Psoas muscle (tissue), 8 donors: ENCODE data around the gene TBR1. TPM values are rescaled to one million over a fixed set of nuclear protein-coding genes. Genes with fewer than 3 reads are reported as not detected.
A peak's percentile ranks its signal among the peaks of the same experiment; 100 is the strongest.

ENCODE experiments used
- ATAC-seq, 4 donors: fragments of 200-7000 bp; cut with Tn5 transposase; one replicate each; pipeline ENCODE4 v1.9.1; 2020; ENCODE audit warnings: moderate library complexity in 3 of 4, mild to moderate bottlenecking in 2 of 4
- DNase-seq, 2 donors: peaks; one replicate each; pipeline ENCODE4 v3.0.0-alpha.2; 2020
- H3K27ac ChIP-seq: fragments of 200-600 bp; one replicate; pipeline ENCODE4 v1.8.0; 2022
- H3K27me3 ChIP-seq, 3 donors: fragments of 200-600 bp in 1 of 3; one replicate each; pipeline versions ENCODE4 v1.6.1 to v1.8.0; 2013 to 2022; ENCODE audit warnings: low read length in 2 of 3, mild to moderate bottlenecking in 2 of 3, moderate library complexity in 1 of 3; ENCODE audit not compliant: insufficient read depth in 3 of 3
- H3K36me3 ChIP-seq, 2 donors: fragments of 200-600 bp in 1 of 2; one replicate each; pipeline versions ENCODE4 v1.6.1 to v1.8.0; 2013 to 2022; ENCODE audit warnings: low read depth in 1 of 2, mild to moderate bottlenecking in 1 of 2, moderate library complexity in 1 of 2; ENCODE audit not compliant: insufficient read depth in 1 of 2
- H3K4me1 ChIP-seq: fragments of 200-600 bp; one replicate; pipeline ENCODE4 v1.8.0; 2022
- H3K4me3 ChIP-seq: fragments of 200-600 bp; one replicate; pipeline ENCODE4 v1.8.0; 2022; ENCODE audit warnings: mild to moderate bottlenecking
- H3K9me3 ChIP-seq: fragments of 200-600 bp; one replicate; pipeline ENCODE4 v1.8.0; 2022
- CTCF ChIP-seq: fragments of 200-600 bp; IDR thresholded peaks from one replicate; pipeline ENCODE4 v1.8.0; 2022; ENCODE audit warnings: antibody characterized with exemption
- WGBS, 3 donors: extraction: QIAGEN DNeasy Blood & Tissue Kit; methylation state at CpG; one replicate each; pipeline versions ENCODE4 v1.1.6 to v1.1.7; 2013; 5-methylcytosine and 5-hydroxymethylcytosine counted together
- intact Hi-C, 2 donors: fragments of 100-400 bp; cut with DNase I; formaldehyde crosslinking; loops; one replicate each; pipeline versions ENCODE4 v1.11.0 to v1.14.2; 2022
- polyA plus RNA-seq, 3 donors: library from polyadenylated mRNA; stranded (reverse); fragments of 200-250 nt; gene quantifications; one replicate each; pipeline ENCODE4 v1.2.3, GENCODE V29; 2013
- total RNA-seq, 4 donors: library from RNA; stranded (reverse); fragmentation: NEBNext Ultra II Directional in 2 of 4; extraction: Animal tissue kit (Norgen Biotek cat#: 25700) in 2 of 4; gene quantifications; one replicate each; pipeline versions ENCODE4 v1.2.1 to v1.2.4, GENCODE V29; 2021 to 2023
- donor health status: healthy with polysubstance abuse.
- donor health status: DM: no; HTN: no; CAD: no; lungs with moderate emphysema.
- donor health status: Bipolar disorder and iron deficiency.
- donor health status: healthy.
- donor health status: DM: yes; HTN: yes; CAD: no.
- donor health status: DM: no; HTN: no; CAD: no.
- donor health status: DM: no; HTN: no; CAD: no.
- donor health status: DM: yes; HTN: yes; CAD: no.

Gene TBR1
- total and polyA plus RNA-seq, 7 donors, result 0.01 to 0.12 TPM; not detected in 5

DNA sequence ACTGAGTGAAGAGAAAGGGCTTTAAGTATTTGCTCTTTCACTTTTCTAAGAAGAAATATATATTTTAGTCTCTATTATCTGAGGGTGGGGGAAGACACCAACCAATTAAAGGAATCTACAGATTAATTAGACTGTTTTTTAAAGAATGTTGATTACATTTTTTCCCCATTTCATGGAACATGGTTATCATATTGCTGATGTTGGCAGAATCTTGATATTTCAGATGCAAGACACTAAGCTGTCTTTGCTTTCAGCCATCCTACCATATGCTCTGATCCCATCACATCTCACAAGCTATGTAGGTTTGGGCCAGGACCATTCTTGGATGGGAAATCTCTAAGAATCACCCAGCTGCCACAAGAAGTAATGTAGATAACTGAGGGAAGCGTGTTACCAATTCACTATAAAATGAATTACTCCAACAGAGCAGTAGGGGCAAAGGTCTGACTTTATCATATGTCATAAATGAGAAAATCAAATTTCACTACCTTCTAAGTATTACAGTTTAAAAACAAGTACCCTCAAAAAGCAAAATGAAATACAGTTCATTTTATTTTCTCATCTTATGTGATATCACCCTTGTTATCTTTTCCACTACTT lies 6.7 kb upstream of the TBR1 start:
- Histone ChIP-seq H3K36me3 (peaks cover 0 to 26% of the 10 kb centered on the region in 2 donors), H3K27ac (no peak overlapping the region), H3K9me3 (no peaks in the 10 kb centered on the region), H3K4me1 (no peaks in the 10 kb centered on the region), H3K4me3 (no peak overlapping the region), H3K27me3 (peaks cover 0 to 4% (median 2%) of the 10 kb centered on the region in 3 donors)
- TF ChIP-seq CTCF, result no peak
- no peak for ATAC-seq
- WGBS, 3 donors, result 96 to 97% (median 97%) methylated on average over 1 of the region's 1 CpG
- intact Hi-C loops, result no loop called here
- DNase-seq, result no peak

GRCh38 chr2:161412346-161412745 lies 3.8 kb upstream of the TBR1 start:
- intact Hi-C loops, result no loop called here

GRCh38 chr2:161414042-161415033 lies 1.8 kb upstream of the TBR1 start:
- peak; percentile 29 to 60 for DNase-seq

More at GRCh38 chr2:161412346-161412745, 3.8 kb upstream of the TBR1 start:
- H3K27ac ChIP-seq, result no peak overlapping the region
- H3K36me3 ChIP-seq, result peaks cover 0 to 23% of the 10 kb centered on the region in 2 donors
- H3K9me3 ChIP-seq, result no peaks in the 10 kb centered on the region
- DNase-seq, result no peak
- peaks cover 3% of the 10 kb centered on the region for H3K4me1 ChIP-seq
- no peak overlapping the region for H3K4me3 ChIP-seq
- no peak for ATAC-seq
- no peak for TF ChIP-seq CTCF
- H3K27me3 ChIP-seq, result peaks cover 0 to 33% (median 18%) of the 10 kb centered on the region in 3 donors

More at GRCh38 chr2:161414042-161415033, 1.8 kb upstream of the TBR1 start:
- Histone ChIP-seq H3K27ac (no peak overlapping the region), H3K9me3 (no peaks in the 10 kb centered on the region), H3K4me3 (peak overlapping the region; percentile 67), H3K36me3 (peaks cover 0 to 7% of the 10 kb centered on the region in 2 donors), H3K27me3 (peaks cover 3 to 53% (median 30%) of the 10 kb centered on the region in 3 donors), H3K4me1 (peaks cover 14% of the 10 kb centered on the region)
- ATAC-seq, result peak; percentile 74 to 83 (median 78)
- WGBS, 3 donors, result 3 to 4% (median 4%) methylated on average over 66 to 69 of the region's 69 CpGs
- TF ChIP-seq CTCF, result no peak
- intact Hi-C loops, result no loop called here
